ENCODE data around the gene DRC1.

DRC1 gene

DNA sequence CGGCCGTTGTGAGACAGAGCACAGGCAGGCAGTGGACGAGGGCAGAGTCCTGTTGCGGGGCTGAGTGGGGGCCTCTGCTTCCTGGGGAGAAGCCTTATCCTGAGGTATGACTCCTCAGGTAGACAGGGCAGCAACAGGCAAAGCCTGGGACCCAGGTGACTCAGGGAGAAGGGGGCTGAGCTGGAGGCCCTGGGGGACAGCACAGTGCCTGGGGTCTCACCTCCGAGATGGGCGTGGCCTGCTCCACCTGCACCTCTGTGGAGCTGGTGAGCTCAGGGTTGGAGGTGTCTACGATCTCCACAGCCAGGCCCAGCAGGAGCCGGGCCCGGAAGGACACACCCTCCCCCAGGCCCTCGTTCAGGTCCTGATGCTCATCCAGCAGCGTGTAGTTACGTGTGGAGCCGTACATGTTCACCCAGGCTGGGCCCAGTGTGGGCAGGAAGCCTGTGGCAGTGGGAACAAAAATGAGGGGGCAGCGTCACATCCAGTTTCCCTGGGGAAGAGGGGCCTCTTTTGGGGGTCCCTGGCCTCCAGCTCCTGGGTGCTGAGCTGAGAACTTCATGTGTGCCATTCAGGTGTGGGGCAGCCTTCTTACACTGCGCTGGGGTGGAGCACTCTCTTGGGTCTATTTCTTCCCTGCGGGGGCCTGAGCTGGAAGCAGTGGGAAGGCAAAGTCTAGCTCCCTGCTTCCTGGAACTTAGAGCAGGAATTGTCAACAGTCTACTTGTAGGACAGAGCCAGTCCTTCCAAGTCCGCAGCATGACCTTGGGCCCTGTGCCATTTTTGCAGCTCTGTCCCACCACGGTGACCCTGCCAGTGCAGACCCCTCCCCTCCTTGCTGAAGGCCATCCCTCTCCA is 79.1 kb downstream of the DRC1 start:
- no peak for DNase-seq

DNA sequence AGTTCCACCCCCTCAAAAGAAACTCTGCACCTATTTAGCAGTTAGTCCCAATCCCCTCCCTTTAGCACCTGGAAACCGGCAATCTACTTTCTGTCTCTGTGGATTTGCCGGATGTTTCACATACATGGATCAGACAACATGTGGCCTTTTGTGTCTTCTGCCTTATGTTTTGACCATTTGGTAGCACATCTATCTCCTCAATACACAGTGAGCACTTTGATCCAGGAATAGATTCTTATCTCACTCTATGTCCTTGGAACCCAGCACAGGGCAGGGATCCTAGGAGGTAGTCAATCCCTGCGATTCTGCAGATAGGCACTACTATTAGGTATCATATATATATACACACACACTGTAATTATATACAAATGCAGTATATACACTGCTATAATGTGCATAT is 80.0 kb downstream of the DRC1 start:
- DNase-seq = no peak

DNA sequence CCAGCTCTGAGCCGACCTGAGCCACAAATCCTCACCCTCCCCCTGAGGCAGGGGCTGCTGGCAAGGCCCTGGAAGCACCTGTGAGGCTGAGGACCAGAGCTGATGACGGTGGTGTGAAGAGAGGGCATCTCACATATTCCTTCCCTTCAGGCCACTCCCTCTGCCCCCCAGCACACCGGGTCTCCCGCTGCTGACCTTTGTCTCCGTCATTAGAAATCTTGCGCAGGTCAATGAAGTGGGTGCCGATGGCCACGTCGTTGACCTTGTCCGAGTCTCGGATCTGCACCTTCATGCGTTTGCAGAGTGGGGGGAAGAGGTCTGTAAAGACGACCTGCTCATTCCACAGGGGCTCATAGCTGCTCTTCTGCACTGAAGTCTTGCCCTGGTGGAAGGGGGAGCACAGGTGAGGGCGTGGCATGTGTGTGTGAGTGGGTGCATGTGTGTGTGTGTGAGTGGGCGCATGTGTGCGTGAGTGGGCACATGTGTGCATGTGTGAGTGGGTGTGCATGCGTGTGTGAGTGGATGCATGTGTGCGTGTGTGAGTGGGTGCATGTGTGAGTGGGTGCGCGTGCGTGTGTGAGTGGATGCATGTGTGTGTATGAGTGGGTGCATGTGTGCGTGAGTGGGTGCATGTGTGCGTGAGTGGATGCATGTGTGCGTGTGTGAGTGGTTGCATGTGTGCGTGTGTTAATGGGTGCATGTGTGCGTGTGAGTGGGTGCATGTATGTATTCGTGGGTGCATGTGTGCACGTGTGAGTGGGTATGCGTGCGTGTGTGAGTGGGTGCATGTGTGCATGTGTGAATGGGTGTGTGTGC is 80.7 kb downstream of the DRC1 start:
- DNase-seq = no peak

DNA sequence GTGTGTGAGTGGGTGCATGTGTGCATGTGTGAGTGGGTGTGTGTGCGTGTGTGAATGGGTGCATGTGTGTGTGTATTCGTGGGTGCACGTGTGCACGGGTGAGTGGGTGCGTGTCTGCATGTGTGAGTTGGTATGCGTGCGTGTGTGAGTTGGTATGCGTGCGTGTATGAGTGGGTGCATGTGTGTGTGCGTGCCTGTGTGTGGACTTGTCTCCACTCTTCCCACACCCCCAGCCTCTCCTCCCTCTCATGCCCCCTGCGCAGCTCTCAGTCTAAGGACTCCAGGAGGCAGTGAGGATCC is 81.3 kb downstream of the DRC1 start:
- no peak for DNase-seq

DNA sequence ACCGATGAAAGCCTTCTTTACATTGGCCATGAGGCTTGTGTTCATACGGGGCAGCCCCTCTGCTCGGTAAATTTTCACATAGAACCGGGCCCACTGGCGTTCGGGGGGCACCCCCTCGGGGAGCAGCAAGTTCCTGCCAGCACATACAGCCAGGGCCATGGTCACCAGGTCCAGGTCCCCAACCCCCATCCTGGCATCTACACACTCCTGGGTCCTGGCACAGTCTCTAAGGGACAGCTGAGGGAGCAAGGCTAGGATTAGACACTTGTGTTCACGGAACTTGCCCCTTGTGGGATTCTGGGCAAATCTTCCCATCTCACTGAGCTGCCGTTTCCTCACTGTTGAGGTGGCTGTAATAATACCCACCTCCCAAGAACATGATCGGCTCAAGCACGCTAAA is 81.8 kb downstream of the DRC1 start:
- DNase-seq = no peak

DNA sequence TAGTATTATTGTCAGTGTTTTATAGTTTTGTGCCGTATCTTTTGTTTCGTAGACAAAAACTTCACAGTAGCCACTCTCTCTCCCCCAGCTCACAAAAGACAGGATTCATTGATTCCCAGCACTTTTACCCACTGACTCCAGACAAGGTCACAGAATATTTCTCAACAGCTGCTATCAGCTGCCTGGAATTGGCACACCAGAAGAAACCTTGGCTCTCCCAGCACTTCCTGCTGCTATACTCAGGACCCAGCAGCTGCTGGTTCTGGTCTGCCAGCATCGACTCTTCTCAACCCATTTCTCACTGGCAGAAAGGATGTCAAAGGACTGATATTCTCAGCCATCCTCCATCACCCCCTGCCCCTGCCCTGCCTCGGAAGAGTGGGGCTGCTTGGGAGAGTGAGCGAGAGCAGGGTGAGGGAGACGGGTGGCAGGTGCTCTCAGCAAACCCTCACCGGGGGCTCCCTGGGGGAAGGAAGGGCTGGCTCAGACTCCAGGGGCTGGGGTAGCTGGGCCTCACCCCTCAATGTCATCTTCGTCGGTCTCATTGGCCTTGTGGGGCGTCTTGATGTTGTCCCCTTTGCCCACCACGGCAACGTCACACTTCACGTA is 82.3 kb downstream of the DRC1 start:
- DNase-seq = no peak

DNA sequence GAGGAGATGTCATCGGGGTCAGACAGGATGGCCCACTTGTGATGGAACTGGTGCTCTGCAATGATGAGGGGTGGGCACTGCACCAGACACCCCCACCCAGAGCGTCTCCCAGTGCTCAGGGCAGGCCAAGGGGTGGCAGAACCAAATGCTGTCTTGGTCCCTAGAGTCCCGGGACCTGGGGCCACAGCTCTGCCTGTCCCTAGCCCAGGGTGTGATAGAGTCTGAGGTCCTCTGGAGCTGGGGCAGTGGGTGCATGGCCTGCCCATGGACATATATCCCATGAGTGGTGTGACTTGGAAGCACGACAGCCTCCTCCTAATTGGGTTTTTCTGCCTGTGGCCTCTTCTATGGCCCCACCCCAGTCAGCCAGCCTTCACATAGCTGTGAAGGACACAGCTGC is 82.9 kb downstream of the DRC1 start:
- DNase-seq = no peak

DNA sequence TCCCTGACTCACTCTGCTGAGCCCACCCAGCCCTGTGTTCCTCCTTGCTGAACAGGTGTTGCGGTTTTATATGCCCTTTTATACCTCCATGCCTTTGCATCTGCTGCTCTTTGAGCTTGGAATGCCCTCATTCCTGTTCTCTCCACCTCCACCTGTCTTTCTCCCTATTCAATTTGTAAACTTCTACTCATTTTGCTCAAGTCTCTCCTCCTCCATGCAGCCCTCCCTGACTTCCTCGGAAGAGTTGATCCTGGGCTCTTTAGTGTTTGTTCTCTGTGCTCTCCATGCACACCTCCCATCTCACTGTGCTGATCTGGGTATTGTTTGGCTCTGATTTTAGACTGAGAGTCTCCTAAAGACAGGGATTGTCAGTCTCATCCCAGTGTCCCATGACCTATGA is 83.4 kb downstream of the DRC1 start:
- DNase-seq = no peak

DNA sequence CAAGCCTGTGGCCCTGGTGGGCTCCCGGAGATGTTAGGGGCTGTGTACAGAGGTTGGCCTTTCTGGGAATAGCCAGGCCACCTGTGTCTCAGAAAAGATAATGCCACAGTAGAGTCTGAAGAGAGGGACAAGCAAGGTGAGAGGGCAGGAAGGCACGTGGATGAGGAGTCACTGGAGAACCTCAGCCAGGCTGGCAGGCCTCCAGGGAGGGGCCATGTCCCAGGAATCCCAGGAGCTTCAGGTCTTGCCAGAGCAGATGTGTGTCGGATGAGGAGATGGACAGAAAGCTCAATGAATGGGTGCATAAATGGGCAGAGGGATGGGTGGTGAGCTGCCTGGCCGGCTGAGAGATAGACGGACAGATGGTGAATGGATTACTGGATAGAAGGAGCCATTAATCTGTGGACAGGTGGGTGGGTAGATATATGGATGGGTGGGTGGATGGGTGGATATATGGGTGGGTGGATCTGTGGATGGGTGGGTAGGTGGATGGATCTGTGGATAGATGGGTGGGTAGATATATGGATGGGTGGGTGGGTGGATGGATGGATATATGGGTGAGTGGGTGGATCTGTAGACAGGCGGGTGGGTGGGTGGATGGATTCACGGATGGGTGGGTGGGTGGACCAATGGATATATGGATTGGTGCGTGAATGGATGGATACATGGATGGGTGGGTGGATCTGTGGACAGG is 84.2 kb downstream of the DRC1 start:
- DNase-seq = no peak

DNA sequence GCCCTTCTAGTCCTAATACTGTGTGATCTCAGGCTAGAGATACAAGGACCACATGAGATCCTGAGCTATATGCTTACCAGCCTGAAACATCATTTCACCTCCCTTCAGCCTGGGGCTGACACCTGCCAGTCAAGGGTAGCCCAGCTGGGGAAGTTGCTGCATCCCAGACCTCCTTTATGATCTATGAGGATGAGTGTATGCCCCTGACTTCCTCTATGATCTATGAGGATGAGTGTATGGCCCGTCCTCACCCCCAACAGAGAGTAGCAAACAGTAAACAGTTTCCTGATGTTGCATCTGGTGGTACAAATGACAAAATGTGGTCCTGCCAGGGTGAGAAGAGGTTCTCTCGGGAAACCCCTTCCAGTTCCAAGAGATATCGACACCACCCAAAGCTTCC is 85.1 kb downstream of the DRC1 start:
- no peak for DNase-seq

DNA sequence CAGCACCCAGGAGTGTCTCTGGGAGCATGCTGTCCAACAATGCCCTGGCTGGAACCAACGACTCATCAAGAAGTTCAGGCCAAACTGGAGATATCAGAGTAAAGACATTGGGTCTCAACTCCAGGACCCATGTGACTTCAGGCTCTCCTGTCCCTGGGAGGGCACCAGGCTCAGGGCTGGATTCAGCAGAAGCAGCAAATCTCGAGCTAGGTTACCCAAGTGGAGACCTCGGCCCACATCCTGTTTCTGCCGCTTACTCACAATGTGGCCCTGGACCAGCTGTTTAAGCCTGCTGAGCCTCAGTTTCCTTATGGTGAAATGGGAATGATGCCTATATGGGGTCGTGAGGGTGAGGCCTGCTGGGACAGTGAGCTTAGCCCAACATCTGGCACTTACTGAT is 85.5 kb downstream of the DRC1 start:
- DNase-seq = no peak

DNA sequence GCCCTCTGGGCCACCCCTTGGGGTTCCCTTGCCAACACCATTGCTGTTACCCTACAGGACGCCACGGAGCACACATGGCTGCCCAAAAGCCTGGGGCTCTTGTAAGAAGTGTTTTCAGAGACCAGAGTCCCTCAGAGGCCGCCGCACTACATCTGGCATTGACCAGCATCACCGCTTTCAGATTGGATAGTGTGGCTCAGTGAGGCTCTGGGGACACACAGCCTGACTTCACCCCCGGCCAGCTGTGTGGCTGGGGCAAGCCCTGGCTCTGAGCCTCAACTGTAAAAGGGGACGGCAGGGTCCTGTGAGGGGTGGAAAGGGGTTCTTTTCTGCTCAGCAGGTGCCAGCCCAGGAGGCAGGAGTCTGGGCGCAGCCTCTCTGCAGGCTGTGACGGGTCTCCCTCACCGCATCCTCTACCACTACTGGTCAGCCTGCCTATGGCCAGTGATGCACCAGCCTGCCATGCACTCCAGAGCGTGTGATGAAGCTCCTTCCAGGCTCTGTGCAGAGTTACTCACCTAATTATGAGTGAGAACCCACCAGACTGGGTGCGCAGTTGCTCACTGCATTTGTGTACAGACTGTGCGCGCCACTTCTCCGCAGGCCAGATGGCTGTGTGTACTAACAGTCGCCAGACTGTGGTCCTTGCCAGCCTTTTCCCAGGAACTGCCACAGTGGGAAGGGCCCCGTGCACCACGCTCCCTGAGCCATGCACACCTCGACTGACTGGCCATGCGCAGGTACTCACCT is 86.9 kb downstream of the DRC1 start:
- DNase-seq = no peak

DNA sequence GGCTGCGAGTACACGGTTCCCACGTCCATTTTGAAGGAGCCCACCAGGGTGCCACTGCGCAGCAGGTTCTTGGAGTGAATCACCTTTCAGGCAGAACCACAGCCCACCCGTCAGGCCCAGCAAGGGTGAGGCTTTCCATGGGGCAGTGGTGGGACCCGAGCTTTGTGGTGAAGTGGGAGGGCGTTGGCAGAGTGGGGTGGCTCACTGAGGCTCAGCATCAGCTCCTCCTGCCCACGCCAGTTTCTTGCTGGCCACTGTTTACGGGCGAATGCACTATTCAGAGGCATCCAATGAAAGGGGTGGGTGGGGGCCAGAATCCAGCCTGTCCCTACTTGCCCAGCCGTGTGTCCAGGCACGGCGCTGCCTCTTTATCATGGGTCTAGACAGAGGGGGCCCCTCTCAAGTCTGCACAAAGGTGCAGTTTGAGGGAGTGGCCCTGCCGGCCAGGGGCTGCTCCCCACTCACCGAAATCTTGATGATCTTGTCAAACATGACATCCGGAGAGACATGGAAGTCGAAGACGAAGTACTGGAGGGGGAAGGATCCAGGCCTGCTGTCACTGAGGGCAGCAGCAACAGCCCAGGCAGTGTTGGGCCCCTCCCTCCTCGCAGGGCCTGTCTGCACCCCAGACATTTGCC is 87.6 kb downstream of the DRC1 start:
- no peak for DNase-seq

DNA sequence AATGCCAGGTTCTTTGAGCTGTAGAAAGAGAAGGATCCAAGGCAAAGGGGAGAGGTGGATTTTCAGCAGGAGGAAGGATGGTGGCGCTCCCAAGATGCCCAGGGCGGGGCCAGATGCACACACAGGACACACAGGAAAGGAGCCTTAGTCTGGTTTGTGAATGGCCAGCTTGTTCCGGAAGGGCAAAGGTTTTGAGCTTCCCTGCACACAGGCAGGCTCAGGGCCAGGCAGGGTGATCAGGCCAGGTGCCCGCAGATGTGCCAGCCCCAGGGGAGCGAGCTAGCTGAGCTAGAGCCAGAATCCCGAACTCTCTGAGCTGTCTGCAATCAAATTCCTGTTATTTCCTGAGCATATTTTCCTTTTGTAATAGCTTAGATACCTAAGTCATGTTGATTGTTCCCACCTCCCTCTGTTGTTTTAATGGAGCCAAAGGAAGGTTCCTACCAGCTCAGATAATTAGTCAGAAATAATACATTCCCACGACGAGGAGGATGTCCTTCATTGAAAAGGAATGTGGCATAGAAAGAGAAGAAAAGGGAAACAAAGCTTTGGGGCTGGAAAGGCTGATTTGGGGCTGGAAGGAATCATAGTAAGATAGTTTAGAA is 89.9 kb downstream of the DRC1 start:
- DNase-seq = no peak

DNA sequence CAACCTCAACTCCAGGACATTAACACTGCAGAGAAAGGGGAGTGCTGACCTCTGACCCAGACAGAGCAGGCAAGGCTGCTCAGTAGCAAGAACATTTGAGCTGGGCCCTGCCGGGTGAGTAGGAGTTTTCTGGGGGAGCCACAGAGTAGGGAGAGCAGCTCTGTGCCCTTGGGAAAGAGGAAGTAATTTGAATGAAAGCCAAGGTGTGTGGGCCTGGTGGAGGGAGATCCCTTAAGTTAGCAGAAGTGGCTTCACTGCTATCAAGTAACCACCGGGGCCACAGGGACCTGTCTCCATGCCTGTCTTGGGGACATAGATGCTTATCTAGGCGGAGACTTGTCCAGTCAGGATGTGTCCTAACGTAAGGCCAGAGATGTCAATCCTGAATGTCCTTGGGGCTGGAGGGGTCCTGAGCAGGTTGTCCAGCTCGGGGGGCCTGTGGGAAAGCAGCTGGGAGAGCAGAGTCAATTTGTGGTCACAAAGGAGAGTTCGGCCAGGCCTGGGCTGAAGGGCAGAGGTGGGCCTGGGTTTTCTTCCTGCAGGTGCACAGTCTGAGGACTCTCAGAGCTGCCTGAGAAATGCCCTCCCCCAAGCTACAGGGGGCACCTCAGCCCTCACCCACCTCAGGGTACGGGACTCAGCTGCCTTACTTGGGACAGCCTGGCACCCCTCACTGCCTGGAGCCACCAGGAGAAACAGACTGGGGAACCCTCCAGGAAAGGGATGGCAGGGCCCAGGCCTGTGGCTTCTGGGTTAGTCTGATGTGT is 91.2 kb downstream of the DRC1 start:
- no peak for DNase-seq

DNA sequence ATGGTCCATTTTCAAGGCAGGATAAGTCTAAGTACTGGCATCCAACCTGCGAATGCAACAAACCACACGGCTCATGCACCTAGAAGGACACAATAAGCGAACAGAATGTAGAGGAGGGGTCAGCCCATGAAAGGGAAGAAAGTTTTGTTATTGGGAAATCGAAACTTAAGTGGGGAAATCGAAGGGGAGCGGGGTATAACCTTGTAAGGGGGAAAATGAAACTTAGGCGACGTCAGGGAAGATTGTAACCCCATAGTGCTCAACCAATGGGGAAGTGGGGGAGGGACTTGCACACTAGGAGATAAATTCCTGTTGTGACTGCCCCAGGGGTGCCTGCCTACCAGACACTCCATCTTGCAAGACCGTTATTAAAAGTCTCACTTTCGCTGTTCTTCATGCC is 91.8 kb downstream of the DRC1 start:
- no peak for DNase-seq

DNA sequence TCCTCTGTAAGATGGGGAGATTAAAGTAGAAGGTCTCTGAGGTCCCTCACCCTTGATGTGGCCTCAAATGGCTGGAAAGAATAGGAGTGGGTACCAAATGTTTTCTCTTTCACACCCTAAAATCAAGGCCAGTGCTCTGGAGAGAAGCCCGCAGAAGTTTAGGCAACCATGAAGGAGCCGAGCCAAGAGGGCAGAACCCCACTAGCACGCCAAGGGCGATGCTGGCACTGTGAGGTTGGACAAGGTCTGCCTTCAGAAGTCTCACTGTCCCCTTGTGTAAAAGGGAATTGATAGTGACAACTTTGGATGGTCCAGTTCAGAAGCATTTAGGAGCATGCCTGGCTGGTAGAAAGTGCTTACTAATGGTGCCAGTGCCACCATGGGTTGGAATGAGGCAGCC is 92.5 kb downstream of the DRC1 start:
- no peak for DNase-seq

DNA sequence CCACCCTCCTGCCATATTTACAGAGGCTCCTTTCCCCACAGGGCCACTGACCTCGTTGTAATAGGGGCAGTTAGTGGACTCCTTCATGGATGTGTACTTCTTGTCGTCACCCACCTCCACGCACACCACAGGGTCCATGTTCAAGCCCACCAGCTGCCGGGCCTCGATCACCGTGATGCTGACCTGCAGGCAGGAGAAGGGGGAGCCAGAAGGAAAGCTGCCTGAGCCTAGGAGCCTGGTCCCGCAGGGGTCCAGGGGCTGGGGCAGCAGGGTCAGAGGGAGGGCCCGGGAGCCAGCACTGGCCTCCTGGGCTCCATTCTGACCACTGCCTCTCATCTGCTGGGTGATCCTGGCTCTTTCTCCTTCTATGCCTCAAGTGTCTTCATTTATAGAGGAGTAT is 93.2 kb downstream of the DRC1 start:
- DNase-seq = no peak

DNA sequence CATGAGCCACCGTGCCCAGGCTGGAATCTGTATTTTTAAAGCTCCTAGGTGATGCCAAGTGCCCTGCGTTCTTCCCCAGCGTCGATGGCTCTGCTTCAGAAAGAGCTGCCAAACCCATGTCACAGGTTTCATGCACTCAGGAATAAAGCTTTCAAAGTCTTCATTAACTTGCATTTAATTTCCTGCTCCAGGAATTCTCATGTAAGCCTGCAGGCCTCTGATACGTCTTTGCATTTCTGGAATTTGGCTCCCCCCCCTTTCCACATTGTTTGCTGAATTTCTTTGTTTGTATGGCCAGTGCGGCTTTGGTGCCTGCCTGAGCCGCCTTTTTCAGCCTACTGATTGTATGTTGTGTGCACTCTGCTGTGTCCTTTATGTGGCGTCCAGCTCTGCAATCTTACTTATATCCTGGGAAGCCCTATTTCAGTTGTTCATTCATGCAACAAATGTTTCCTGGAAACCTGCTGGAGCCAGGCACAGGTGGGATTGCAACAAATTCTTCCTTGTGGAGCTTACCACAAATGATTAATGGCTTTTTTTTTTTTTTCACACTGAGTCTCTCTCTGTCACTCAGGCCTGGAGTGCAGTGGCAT is 94.1 kb downstream of the DRC1 start:
- no peak for DNase-seq

DNA sequence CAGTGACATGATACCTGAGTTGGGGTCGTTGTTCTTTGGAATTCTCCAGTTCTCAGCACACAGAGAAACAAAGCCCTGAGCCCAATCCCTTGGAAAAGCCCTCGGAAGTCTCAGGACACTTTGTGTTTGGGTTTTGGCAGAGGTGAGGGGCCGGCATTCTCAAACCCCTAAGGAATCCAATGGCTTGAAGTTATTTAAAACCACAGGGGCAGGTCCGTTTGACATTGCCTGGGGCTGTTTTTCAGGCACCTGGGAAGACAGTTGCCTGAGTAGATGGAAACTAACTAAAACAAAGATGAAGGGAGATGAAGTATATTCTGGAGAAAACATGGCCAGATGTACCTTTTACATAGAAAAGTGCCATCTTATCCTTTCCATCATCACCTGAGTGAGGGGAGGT is 98.7 kb downstream of the DRC1 start:
- no peak for DNase-seq

All from DMS79 treated with DMSO at 0.1 percent for 48 hours (cell line).